Stimulated activated memory B cell treated with anti-CD40 and anti-IgM and Interleukin-4, amounts not matched to agents 10 μg/mL and 1 μg/mL and 100 μg/mL, for 72 hours (primary cell): ENCODE measurements around the gene CDH13.

Experiments
- ATAC-seq: fragments of 150-1000 bp; cut with Tn5 transposase; 2 replicates; pipeline ENCODE4 v1.10.0; 2021
- H3K27ac Mint-ChIP-seq: one replicate; pipeline ENCODE4 v1.8.0; 2022; ENCODE audit warnings: mild to moderate bottlenecking, mixed read lengths
- H3K27me3 Mint-ChIP-seq: one replicate; pipeline ENCODE4 v1.8.0; 2022; ENCODE audit warnings: mixed read lengths
- H3K36me3 Mint-ChIP-seq: one replicate; pipeline ENCODE4 v1.8.0; 2022; ENCODE audit warnings: mixed read lengths
- H3K4me1 Mint-ChIP-seq: one replicate; pipeline ENCODE4 v1.8.0; 2022; ENCODE audit warnings: mixed read lengths
- H3K4me3 Mint-ChIP-seq: one replicate; pipeline ENCODE4 v1.8.0; 2022; ENCODE audit warnings: mild to moderate bottlenecking, moderate library complexity, mixed read lengths
- H3K9me3 Mint-ChIP-seq: one replicate; pipeline ENCODE4 v1.8.0; 2022; ENCODE audit warnings: mixed read lengths

CDH13 gene

GRCh38 chr16:83837566-83837965 is 1210.8 kb downstream of the CDH13 start:
- Mint-ChIP-seq H3K27me3 (no peaks in the 10 kb centered on the region), H3K27ac (no peak overlapping the region), H3K4me3 (no peak overlapping the region), H3K9me3 (no peaks in the 10 kb centered on the region), H3K36me3 (no peaks in the 10 kb centered on the region), H3K4me1 (peaks cover 11% of the 10 kb centered on the region)
- ATAC-seq: no peak

GRCh38 chr16:83838151-83838550 is 1211.4 kb downstream of the CDH13 start:
- Mint-ChIP-seq H3K4me3 (no peak overlapping the region), H3K36me3 (no peaks in the 10 kb centered on the region), H3K27me3 (no peaks in the 10 kb centered on the region), H3K27ac (no peak overlapping the region), H3K9me3 (no peaks in the 10 kb centered on the region), H3K4me1 (peaks cover 16% of the 10 kb centered on the region)
- ATAC-seq: no peak

GRCh38 chr16:83839561-83839960 is 1212.8 kb downstream of the CDH13 start:
- Mint-ChIP-seq H3K27me3 (no peaks in the 10 kb centered on the region), H3K36me3 (no peaks in the 10 kb centered on the region), H3K27ac (no peak overlapping the region), H3K4me3 (no peak overlapping the region), H3K4me1 (peaks cover 31% of the 10 kb centered on the region), H3K9me3 (no peaks in the 10 kb centered on the region)
- no peak for ATAC-seq

GRCh38 chr16:83840060-83840617 is 1213.4 kb downstream of the CDH13 start:
- no peak for ATAC-seq
- no peaks in the 10 kb centered on the region for H3K27me3 Mint-ChIP-seq
- H3K27ac Mint-ChIP-seq: no peak overlapping the region
- peaks cover 34% of the 10 kb centered on the region for H3K4me1 Mint-ChIP-seq
- H3K36me3 Mint-ChIP-seq: no peaks in the 10 kb centered on the region
- no peaks in the 10 kb centered on the region for H3K9me3 Mint-ChIP-seq
- no peak overlapping the region for H3K4me3 Mint-ChIP-seq

GRCh38 chr16:83842291-83842690 is 1215.5 kb downstream of the CDH13 start:
- H3K27ac Mint-ChIP-seq: peak overlapping the region; percentile 72
- no peaks in the 10 kb centered on the region for H3K9me3 Mint-ChIP-seq
- no peaks in the 10 kb centered on the region for H3K36me3 Mint-ChIP-seq
- no peak overlapping the region for H3K4me3 Mint-ChIP-seq
- H3K4me1 Mint-ChIP-seq: peaks cover 43% of the 10 kb centered on the region
- no peaks in the 10 kb centered on the region for H3K27me3 Mint-ChIP-seq
- ATAC-seq: no peak

GRCh38 chr16:83842756-83843507 is 1216.2 kb downstream of the CDH13 start:
- H3K36me3 Mint-ChIP-seq: no peaks in the 10 kb centered on the region
- H3K27ac Mint-ChIP-seq: peak overlapping the region; percentile 72
- ATAC-seq: peak; percentile 92
- no peaks in the 10 kb centered on the region for H3K9me3 Mint-ChIP-seq
- peak overlapping the region; percentile 82 for H3K4me3 Mint-ChIP-seq
- H3K4me1 Mint-ChIP-seq: peaks cover 48% of the 10 kb centered on the region
- H3K27me3 Mint-ChIP-seq: no peaks in the 10 kb centered on the region

- peak; percentile 78 for ATAC-seq
- peaks cover 48% of the 10 kb centered on the region for H3K4me1 Mint-ChIP-seq
- H3K4me3 Mint-ChIP-seq: peak overlapping the region; percentile 82
- H3K36me3 Mint-ChIP-seq: no peaks in the 10 kb centered on the region
- H3K27me3 Mint-ChIP-seq: no peaks in the 10 kb centered on the region
- H3K27ac Mint-ChIP-seq: peak overlapping the region; percentile 72
- H3K9me3 Mint-ChIP-seq: no peaks in the 10 kb centered on the region
Observed at GRCh38 chr16:83843657-83844056, 1216.9 kb downstream of the CDH13 start.

GRCh38 chr16:83845263-83845662 is 1218.5 kb downstream of the CDH13 start:
- H3K9me3 Mint-ChIP-seq: no peaks in the 10 kb centered on the region
- peaks cover 48% of the 10 kb centered on the region for H3K4me1 Mint-ChIP-seq
- H3K36me3 Mint-ChIP-seq: no peaks in the 10 kb centered on the region
- H3K27me3 Mint-ChIP-seq: no peaks in the 10 kb centered on the region
- no peak overlapping the region for H3K4me3 Mint-ChIP-seq
- ATAC-seq: no peak
- peak overlapping the region; percentile 63 for H3K27ac Mint-ChIP-seq

GRCh38 chr16:83847371-83848225 is 1220.8 kb downstream of the CDH13 start:
- Mint-ChIP-seq H3K36me3 (no peaks in the 10 kb centered on the region), H3K27ac (no peak overlapping the region), H3K4me3 (no peak overlapping the region), H3K4me1 (peaks cover 42% of the 10 kb centered on the region), H3K9me3 (no peaks in the 10 kb centered on the region), H3K27me3 (no peaks in the 10 kb centered on the region)
- ATAC-seq: no peak

GRCh38 chr16:83849421-83849820 is 1222.7 kb downstream of the CDH13 start:
- H3K4me1 Mint-ChIP-seq: peaks cover 24% of the 10 kb centered on the region
- no peaks in the 10 kb centered on the region for H3K36me3 Mint-ChIP-seq
- no peak overlapping the region for H3K27ac Mint-ChIP-seq
- no peaks in the 10 kb centered on the region for H3K27me3 Mint-ChIP-seq
- ATAC-seq: no peak
- no peak overlapping the region for H3K4me3 Mint-ChIP-seq
- no peaks in the 10 kb centered on the region for H3K9me3 Mint-ChIP-seq
